Testis (tissue), 5 donors: ENCODE data around the gene FAM98A. TPM values are rescaled to one million over a fixed set of nuclear protein-coding genes. Genes with fewer than 3 reads are reported as not detected.

Source experiments
- DNase-seq: peaks from one replicate; pipeline ENCODE4 v3.0.0-alpha.2; 2019
- H3K27ac ChIP-seq, 2 donors: fragments of 200-600 bp; sonication (generic); one replicate each; pipeline ENCODE4 v1.5.1; 2019
- H3K27me3 ChIP-seq: fragments of 200-600 bp; sonication (generic); one replicate; pipeline ENCODE4 v1.5.1; 2019
- H3K36me3 ChIP-seq: fragments of 200-600 bp; sonication (generic); one replicate; pipeline ENCODE4 v1.5.1; 2017; ENCODE audit warnings: low read depth; ENCODE audit errors: missing control alignments
- H3K4me1 ChIP-seq: fragments of 200-600 bp; sonication (generic); one replicate; pipeline ENCODE4 v1.5.1; 2019
- H3K4me3 ChIP-seq, 2 donors: fragments of 200-600 bp; sonication (generic); one replicate each; pipeline ENCODE4 v1.5.1; 2017 to 2019
- H3K9me3 ChIP-seq: fragments of 200-600 bp; sonication (generic); one replicate; pipeline ENCODE4 v1.5.1; 2017
- CTCF ChIP-seq, 3 experiments: fragments of 450-650 bp in 2 of 3; fragments of 200-600 bp in 1 of 3; sonication (generic) in 1 of 3; IDR thresholded peaks; one replicate each; pipeline ENCODE4 v1.5.1; 2016 to 2019; ENCODE audit warnings: antibody characterized with exemption in 3 of 3, mild to moderate bottlenecking in 2 of 3, moderate library complexity in 1 of 3
- POLR2A ChIP-seq: fragments of 450-650 bp; IDR thresholded peaks from one replicate; pipeline ENCODE4 v1.6.1; 2017; ENCODE audit warnings: antibody characterized with exemption, mild to moderate bottlenecking, moderate library complexity
- WGBS, 2 donors: methylation state at CpG; one replicate each; pipeline ENCODE4 v1.1.5; 2018; 5-methylcytosine and 5-hydroxymethylcytosine counted together
- intact Hi-C: fragments of 100-400 bp; cut with DNase I; formaldehyde crosslinking; loops from one replicate; pipeline ENCODE4 v1.15.1; 2023; ENCODE audit warnings: low total_unique reads
- long read RNA-seq, 2 donors: transcript quantifications; one replicate each; lab custom pipeline, GENCODE V29; 2026
- polyA plus RNA-seq: library from polyadenylated mRNA; stranded (reverse); fragments of 350-450 nt; fragmentation: Illumina TruSeq; extraction: RNeasy Lipid Tissue Mini Kit (QIAGEN cat#74804); gene quantifications from one replicate; pipeline ENCODE4 v1.2.3, GENCODE V29; 2014; ENCODE audit warnings: low read depth, low replicate concordance; ENCODE audit not compliant: insufficient read depth
- total RNA-seq, 2 donors: library from RNA; depleted of rRNA; stranded (reverse); fragments of >200 nt; gene quantifications; one replicate each; pipeline ENCODE4 v1.2.3, GENCODE V29; 2016

The FAM98A gene
- total RNA-seq (100 to 1,000 TPM; 133 to 231 TPM), polyA plus RNA-seq (134 TPM)
- long read RNA-seq, donor 1, transcript FAM98A-201 (8 exons, 2,816 nt), result major isoform, 40 of 61 reads
- long read RNA-seq, donor 1, partial matches to known transcripts, result 17 of 61 reads
- long read RNA-seq, donor 1, other reads (novel, unspliced or antisense), result 0 of 61 reads
- long read RNA-seq, donor 2, transcript FAM98A-201 (8 exons, 2,816 nt), result major isoform, 27 of 50 reads
- long read RNA-seq, donor 2, partial matches to known transcripts, result 20 of 50 reads
- long read RNA-seq, donor 2, other reads (novel, unspliced or antisense), result 0 of 50 reads

- H3K27ac ChIP-seq, result peak within 1 kb of the TSS; percentile 57 to 79
- peak; percentile 99 for DNase-seq
- H3K36me3 ChIP-seq, result no peaks in the 10 kb centered on the region
- H3K27me3 ChIP-seq, result no peaks in the 10 kb centered on the region
- intact Hi-C loops, result no loop called here
- peak within 1 kb of the TSS; percentile 75 to 96 for H3K4me3 ChIP-seq
- peaks cover 12% of the 10 kb centered on the region for H3K4me1 ChIP-seq
- WGBS, 2 donors, result 0 to 1% methylated on average over 32 to 56 of the region's 56 CpGs
- no peaks in the 10 kb centered on the region for H3K9me3 ChIP-seq
- TF ChIP-seq POLR2A (peak; percentile 30), CTCF (IDR thresholded peaks at IDR 0.05) (peak; percentile 3 to 10 (median 9))
Observed at GRCh38 chr2:33599175-33599942, at the start of gene FAM98A. Gene FAM98A (minus strand): TSS chr2:33599299. CDS start chr2:33599221, 78 bp downstream.

- Histone ChIP-seq H3K4me1 (no peaks in the 10 kb centered on the region), H3K36me3 (no peaks in the 10 kb centered on the region), H3K9me3 (no peaks in the 10 kb centered on the region), H3K4me3 (no peak overlapping the region), H3K27me3 (no peaks in the 10 kb centered on the region), H3K27ac (no peak overlapping the region)
- peak; percentile 21 for DNase-seq
- 47 to 82% methylated on average over 1 of the region's 1 CpG for WGBS, 2 donors
- intact Hi-C loops, result no loop called here
- TF ChIP-seq POLR2A (no peak), CTCF (IDR thresholded peaks at IDR 0.05) (no peak)
Observed at GRCh38 chr2:33645861-33646260, 46.8 kb upstream of the FAM98A start.

- Histone ChIP-seq H3K27ac (no peak overlapping the region), H3K9me3 (no peaks in the 10 kb centered on the region)
- WGBS, 2 donors, result 89 to 90% methylated on average over 2 of the region's 2 CpGs
Observed at GRCh38 chr2:33644215-33644614, 45.1 kb upstream of the FAM98A start.

GRCh38 chr2:33636001-33636400, 36.9 kb upstream of the FAM98A start:
- Histone ChIP-seq H3K36me3 (no peaks in the 10 kb centered on the region), H3K27me3 (no peaks in the 10 kb centered on the region), H3K9me3 (no peaks in the 10 kb centered on the region), H3K4me1 (no peaks in the 10 kb centered on the region), H3K27ac (no peak overlapping the region), H3K4me3 (no peak overlapping the region)
- 57 to 74% methylated on average over 1 of the region's 1 CpG for WGBS, 2 donors
- TF ChIP-seq POLR2A (no peak), CTCF (IDR thresholded peaks at IDR 0.05) (no peak)
- intact Hi-C loops, result no loop called here
- no peak for DNase-seq

More at GRCh38 chr2:33644215-33644614, 45.1 kb upstream of the FAM98A start:
- no peaks in the 10 kb centered on the region for H3K4me1 ChIP-seq
- TF ChIP-seq POLR2A, result no peak
- H3K4me3 ChIP-seq, result no peak overlapping the region
- intact Hi-C loops, result no loop called here
- no peak for DNase-seq
- H3K27me3 ChIP-seq, result no peaks in the 10 kb centered on the region
- H3K36me3 ChIP-seq, result no peaks in the 10 kb centered on the region

GRCh38 chr2:33634261-33634910, 35.3 kb upstream of the FAM98A start:
- WGBS, 2 donors, result 83 to 93% methylated on average over 4 of the region's 4 CpGs
- no peak overlapping the region for H3K27ac ChIP-seq
- no peak for TF ChIP-seq POLR2A
- no peak for TF ChIP-seq CTCF (IDR thresholded peaks at IDR 0.05)
- H3K4me1 ChIP-seq, result no peaks in the 10 kb centered on the region
- intact Hi-C loops, result no loop called here
- H3K27me3 ChIP-seq, result no peaks in the 10 kb centered on the region
- no peaks in the 10 kb centered on the region for H3K36me3 ChIP-seq
- H3K9me3 ChIP-seq, result no peaks in the 10 kb centered on the region
- no peak overlapping the region for H3K4me3 ChIP-seq
- DNase-seq, result no peak
